Lower leg skin (tissue), 3 donors: ENCODE measurements around the gene KMO.
A peak's percentile ranks its signal among the peaks of the same experiment; 100 is the strongest.

Experiments
- CTCF ChIP-seq, 3 donors: fragments of 450-650 bp; IDR thresholded peaks; one replicate each; pipeline ENCODE4 v1.5.1; 2016; ENCODE audit warnings: antibody characterized with exemption in 3 of 3, mild to moderate bottlenecking in 3 of 3, moderate library complexity in 2 of 3
- POLR2A ChIP-seq, 2 donors: fragments of 450-650 bp; IDR thresholded peaks; one replicate each; pipeline ENCODE4 v1.6.1; 2016 to 2017; ENCODE audit warnings: antibody characterized with exemption in 2 of 2, mild to moderate bottlenecking in 1 of 2, moderate library complexity in 1 of 2

GRCh38 chr1:241531195-241532161 lies 700 bp upstream of the KMO start:
- TF ChIP-seq CTCF (IDR thresholded peaks at IDR 0.05) (peak in 1 of 3 donors; percentile 18), POLR2A (IDR thresholded peaks at IDR 0.05) (no peak)
